ENCODE data around the gene MPC1.
A peak's percentile ranks its signal among the peaks of the same experiment; 100 is the strongest.
"Not testable (repeated sequence)": the region's sequence is repeated elsewhere in the genome, so short reads cannot be mapped to it uniquely, and the experiment has no call there.

MPC1 gene

DNA sequence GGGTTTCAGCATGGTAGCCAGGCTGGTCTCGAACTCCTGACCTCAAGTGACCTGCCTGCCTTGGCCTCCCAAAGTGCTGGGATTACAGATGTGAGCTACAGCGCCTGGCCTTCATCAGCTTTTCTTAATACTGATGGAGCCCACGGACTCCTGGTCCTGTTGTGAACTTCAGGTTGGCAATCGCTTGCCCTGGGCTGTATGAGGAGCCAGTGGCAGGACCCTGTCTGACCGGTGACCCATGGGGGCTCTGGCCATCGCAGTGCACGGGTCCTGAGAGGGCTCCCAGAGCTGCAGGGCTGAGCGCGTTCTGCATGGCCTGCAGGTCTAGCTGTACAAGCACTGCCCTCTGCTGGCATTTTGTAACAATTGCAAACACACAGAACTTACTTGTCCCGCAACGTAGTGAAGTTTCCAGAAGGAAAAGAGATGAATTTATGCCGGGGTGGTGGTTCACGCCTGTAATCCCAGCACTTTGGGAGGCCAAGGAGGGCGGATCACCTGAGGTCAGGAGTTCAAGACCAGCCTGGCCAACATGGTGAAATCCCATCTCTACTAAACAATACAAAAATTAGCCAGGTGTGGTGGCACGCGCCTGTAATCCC lies 18.0 kb upstream of the MPC1 start:
- DNase-seq (ENCODE audit: low spot score); H3K36me3 ChIP-seq (ENCODE audit: low read depth); H3K27ac ChIP-seq (ENCODE audit: poor library complexity, severe bottlenecking); H3K4me1 ChIP-seq (ENCODE audit: insufficient read depth, poor library complexity, severe bottlenecking); H3K27me3 ChIP-seq (ENCODE audit: insufficient read depth, poor library complexity, severe bottlenecking); H3K9me3 ChIP-seq (ENCODE audit: severe bottlenecking); H3K4me3 ChIP-seq (ENCODE audit: severe bottlenecking): not testable (repeated sequence)
- TF ChIP-seq, protein P1, sequence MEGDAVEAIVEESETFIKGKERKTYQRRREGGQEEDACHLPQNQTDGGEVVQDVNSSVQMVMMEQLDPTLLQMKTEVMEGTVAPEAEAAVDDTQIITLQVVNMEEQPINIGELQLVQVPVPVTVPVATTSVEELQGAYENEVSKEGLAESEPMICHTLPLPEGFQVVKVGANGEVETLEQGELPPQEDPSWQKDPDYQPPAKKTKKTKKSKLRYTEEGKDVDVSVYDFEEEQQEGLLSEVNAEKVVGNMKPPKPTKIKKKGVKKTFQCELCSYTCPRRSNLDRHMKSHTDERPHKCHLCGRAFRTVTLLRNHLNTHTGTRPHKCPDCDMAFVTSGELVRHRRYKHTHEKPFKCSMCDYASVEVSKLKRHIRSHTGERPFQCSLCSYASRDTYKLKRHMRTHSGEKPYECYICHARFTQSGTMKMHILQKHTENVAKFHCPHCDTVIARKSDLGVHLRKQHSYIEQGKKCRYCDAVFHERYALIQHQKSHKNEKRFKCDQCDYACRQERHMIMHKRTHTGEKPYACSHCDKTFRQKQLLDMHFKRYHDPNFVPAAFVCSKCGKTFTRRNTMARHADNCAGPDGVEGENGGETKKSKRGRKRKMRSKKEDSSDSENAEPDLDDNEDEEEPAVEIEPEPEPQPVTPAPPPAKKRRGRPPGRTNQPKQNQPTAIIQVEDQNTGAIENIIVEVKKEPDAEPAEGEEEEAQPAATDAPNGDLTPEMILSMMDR (IDR thresholded peaks at IDR 0.05; ENCODE audit: poor library complexity, severe bottlenecking): peak; percentile 87
- peak; percentile 77 for ATAC-seq (ENCODE audit: low read depth)

DNA sequence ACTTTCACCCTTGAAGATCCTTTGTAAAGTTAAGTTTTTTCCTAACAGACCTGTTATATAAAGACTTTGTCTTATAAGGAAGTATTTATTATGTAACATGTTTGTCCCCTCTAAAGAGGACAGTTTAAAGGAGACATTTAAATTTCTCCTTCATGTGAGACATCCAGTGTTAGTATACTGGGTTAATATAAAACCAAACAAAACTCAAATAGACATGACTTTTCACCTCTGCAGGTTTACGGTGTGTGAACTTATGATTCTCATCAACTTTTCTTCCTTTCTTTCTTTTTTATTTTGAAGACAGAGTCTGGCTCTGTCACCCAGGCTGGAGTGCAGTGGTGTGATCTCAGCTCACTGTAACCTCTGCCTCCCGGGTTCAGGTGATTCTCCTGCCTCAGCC lies 17.4 kb upstream of the MPC1 start:
- no peak overlapping the region for H3K27ac ChIP-seq (ENCODE audit: poor library complexity, severe bottlenecking)
- no peaks in the 10 kb centered on the region for H3K9me3 ChIP-seq (ENCODE audit: severe bottlenecking)
- H3K27me3 ChIP-seq (ENCODE audit: insufficient read depth, poor library complexity, severe bottlenecking): no peaks in the 10 kb centered on the region
- TF ChIP-seq, protein P1 (IDR thresholded peaks at IDR 0.05; ENCODE audit: poor library complexity, severe bottlenecking): no peak
- H3K4me1 ChIP-seq (ENCODE audit: insufficient read depth, poor library complexity, severe bottlenecking): no peaks in the 10 kb centered on the region
- no peaks in the 10 kb centered on the region for H3K36me3 ChIP-seq (ENCODE audit: low read depth)
- H3K4me3 ChIP-seq (ENCODE audit: severe bottlenecking): no peak overlapping the region
- DNase-seq (ENCODE audit: low spot score) (no peak), ATAC-seq (ENCODE audit: low read depth) (no peak)

DNA sequence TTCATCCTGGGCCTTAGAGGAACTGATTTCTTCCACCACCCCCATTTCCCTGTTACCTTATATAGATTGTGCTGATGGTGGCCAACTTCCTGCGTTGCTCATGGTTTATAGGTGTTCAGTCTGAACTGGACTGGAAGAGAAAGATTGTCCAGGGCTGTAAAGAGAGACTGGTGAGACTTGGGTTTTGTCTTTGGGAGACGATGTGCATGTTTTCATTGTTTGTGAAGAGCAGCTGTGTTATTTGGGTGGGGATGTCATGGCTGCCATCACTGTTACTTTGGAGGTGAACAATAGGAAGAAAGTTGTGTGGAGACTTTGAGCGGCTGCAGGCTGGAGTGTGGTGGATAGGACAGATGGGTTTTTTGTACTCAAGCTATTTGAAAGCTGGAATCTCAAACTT lies 15.6 kb upstream of the MPC1 start:
- Histone ChIP-seq H3K36me3 (ENCODE audit: low read depth) (no peaks in the 10 kb centered on the region), H3K27ac (ENCODE audit: poor library complexity, severe bottlenecking) (no peak overlapping the region), H3K4me1 (ENCODE audit: insufficient read depth, poor library complexity, severe bottlenecking) (no peaks in the 10 kb centered on the region), H3K9me3 (ENCODE audit: severe bottlenecking) (no peaks in the 10 kb centered on the region), H3K4me3 (ENCODE audit: severe bottlenecking) (no peak overlapping the region), H3K27me3 (ENCODE audit: insufficient read depth, poor library complexity, severe bottlenecking) (peaks cover 12% of the 10 kb centered on the region)
- ATAC-seq (ENCODE audit: low read depth) (no peak), DNase-seq (ENCODE audit: low spot score) (no peak)
- TF ChIP-seq, protein P1 (IDR thresholded peaks at IDR 0.05; ENCODE audit: poor library complexity, severe bottlenecking): no peak

DNA sequence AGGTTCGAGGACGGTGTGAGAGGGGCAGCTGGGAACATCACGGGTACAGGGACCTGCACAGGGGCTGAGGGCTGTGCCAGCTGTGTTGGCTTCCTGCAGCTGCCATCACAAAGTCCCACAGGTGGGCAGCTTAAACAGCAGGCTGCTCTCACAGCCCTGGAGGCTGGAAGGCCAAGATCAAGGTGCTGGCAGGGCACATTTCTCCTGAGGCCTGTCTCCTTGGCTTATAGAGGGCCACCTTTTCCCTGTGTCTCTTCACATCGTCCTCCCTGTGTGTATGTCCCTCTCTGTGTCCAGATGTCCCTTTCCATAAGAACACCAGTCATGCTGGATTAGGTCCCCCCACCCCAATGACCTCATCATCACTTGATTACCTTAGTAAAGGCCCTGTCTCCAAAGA lies 15.1 kb upstream of the MPC1 start:
- Histone ChIP-seq H3K4me3 (ENCODE audit: severe bottlenecking) (no peak overlapping the region), H3K4me1 (ENCODE audit: insufficient read depth, poor library complexity, severe bottlenecking) (no peaks in the 10 kb centered on the region), H3K36me3 (ENCODE audit: low read depth) (no peaks in the 10 kb centered on the region), H3K9me3 (ENCODE audit: severe bottlenecking) (no peaks in the 10 kb centered on the region), H3K27me3 (ENCODE audit: insufficient read depth, poor library complexity, severe bottlenecking) (peaks cover 14% of the 10 kb centered on the region), H3K27ac (ENCODE audit: poor library complexity, severe bottlenecking) (no peak overlapping the region)
- ATAC-seq (ENCODE audit: low read depth): no peak
- DNase-seq (ENCODE audit: low spot score): no peak
- TF ChIP-seq, protein P1 (IDR thresholded peaks at IDR 0.05; ENCODE audit: poor library complexity, severe bottlenecking): no peak

DNA sequence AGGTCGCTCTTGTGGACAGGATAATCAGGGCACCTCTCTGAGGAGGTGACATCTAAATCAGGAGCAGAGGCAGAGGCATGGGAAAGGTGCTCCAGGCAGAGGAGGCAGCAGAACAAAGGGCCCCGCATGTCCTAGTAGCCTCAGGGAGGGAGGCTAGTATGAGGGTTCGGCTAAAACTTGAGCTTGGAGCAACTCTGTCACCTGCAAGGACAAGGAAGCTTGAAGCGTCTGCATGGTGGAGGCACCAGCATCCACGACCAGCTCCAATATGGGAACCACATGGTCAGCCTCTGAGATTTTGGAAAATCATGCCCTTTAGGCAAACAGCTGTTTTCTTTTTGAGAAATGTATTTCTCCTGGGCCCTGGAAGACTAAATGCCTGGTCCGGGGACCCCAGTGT lies 13.0 kb upstream of the MPC1 start:
- Histone ChIP-seq H3K9me3 (ENCODE audit: severe bottlenecking) (no peaks in the 10 kb centered on the region), H3K4me3 (ENCODE audit: severe bottlenecking) (no peak overlapping the region), H3K36me3 (ENCODE audit: low read depth) (no peaks in the 10 kb centered on the region), H3K27me3 (ENCODE audit: insufficient read depth, poor library complexity, severe bottlenecking) (peaks cover 14% of the 10 kb centered on the region), H3K27ac (ENCODE audit: poor library complexity, severe bottlenecking) (no peak overlapping the region), H3K4me1 (ENCODE audit: insufficient read depth, poor library complexity, severe bottlenecking) (no peaks in the 10 kb centered on the region)
- ATAC-seq (ENCODE audit: low read depth) (no peak), DNase-seq (ENCODE audit: low spot score) (no peak)
- TF ChIP-seq, protein P1 (IDR thresholded peaks at IDR 0.05; ENCODE audit: poor library complexity, severe bottlenecking): no peak

All from RWPE2 (cell line).